Body of pancreas (tissue), 4 donors: ENCODE results near the gene ABCG1. TPM values are rescaled to one million over a fixed set of nuclear protein-coding genes. Genes with fewer than 3 reads are reported as not detected.
A peak's percentile ranks its signal among the peaks of the same experiment; 100 is the strongest.

Experiments
- ATAC-seq: fragments of 150-250 bp; one replicate; pipeline ENCODE4 v1.9.1; 2016
- DNase-seq, 4 donors: peaks; one replicate each; pipeline ENCODE4 v3.0.0-alpha.2; 2019
- H3K27ac ChIP-seq, 4 donors: fragments of 200-600 bp; sonication (generic); 1 replicate in 3 of 4; 2 replicates in 1 of 4; pipeline versions ENCODE4 v1.5.1 to v1.6.1; 2016 to 2019; ENCODE audit warnings: mild to moderate bottlenecking in 1 of 4, mixed read lengths in 1 of 4, moderate library complexity in 1 of 4
- H3K27me3 ChIP-seq, 2 donors: fragments of 200-600 bp; sonication (generic); one replicate each; pipeline ENCODE4 v1.6.0; 2016; ENCODE audit warnings: mild to moderate bottlenecking in 1 of 2
- H3K36me3 ChIP-seq, 2 donors: fragments of 200-600 bp; sonication (generic); replicated peaks in 1 of 2; 2 replicates each; pipeline ENCODE4 v1.5.1; 2016; ENCODE audit warnings: low read depth in 2 of 2; ENCODE audit not compliant: insufficient read depth in 1 of 2
- H3K4me1 ChIP-seq: fragments of 200-600 bp; sonication (generic); one replicate; pipeline ENCODE4 v1.6.0; 2016
- H3K4me3 ChIP-seq, 2 donors: fragments of 200-600 bp; sonication (generic); 1 replicate in 1 of 2; 2 replicates in 1 of 2; pipeline ENCODE4 v1.5.1; 2016 to 2019
- H3K9me3 ChIP-seq, 3 donors: fragments of 200-600 bp; sonication (generic); 1 replicate in 2 of 3; 2 replicates in 1 of 3; pipeline ENCODE4 v1.5.1; 2016
- CTCF ChIP-seq, 7 experiments: fragments of 450-650 bp in 4 of 7; fragments of 200-600 bp in 3 of 7; sonication (generic) in 3 of 7; IDR thresholded peaks; one replicate each; pipeline ENCODE4 v1.5.1; 2016 to 2019; ENCODE audit warnings: antibody characterized with exemption in 7 of 7
- POLR2A ChIP-seq, 3 donors: fragments of 450-650 bp; IDR thresholded peaks; one replicate each; pipeline ENCODE4 v1.6.1; 2016; ENCODE audit warnings: antibody characterized with exemption in 3 of 3, mild to moderate bottlenecking in 2 of 3
- WGBS, 2 donors: methylation state at CpG; one replicate each; pipeline ENCODE4 v1.1.5; 2017; 5-methylcytosine and 5-hydroxymethylcytosine counted together
- intact Hi-C: fragments of 100-400 bp; cut with DNase I; formaldehyde crosslinking; loops from one replicate; pipeline ENCODE4 v1.15.1; 2023
- total RNA-seq, 2 donors: library from RNA; depleted of rRNA; stranded (reverse); fragments of >200 nt; gene quantifications; one replicate each; pipeline ENCODE4 v1.1.0, GENCODE V29; 2016

ABCG1 gene
- total RNA-seq, 2 donors from 2014 or later, result 7.5 to 7.6 TPM

GRCh38 chr21:42262831-42263231 is 43.9 kb downstream of the ABCG1 start:
- H3K27ac ChIP-seq, result peak overlapping the region in 3 of 4 donors; percentile 20 to 58 (median 44)
- H3K36me3 ChIP-seq, result no peaks in the 10 kb centered on the region
- peak; percentile 71 to 91 (median 86) for DNase-seq

DNA sequence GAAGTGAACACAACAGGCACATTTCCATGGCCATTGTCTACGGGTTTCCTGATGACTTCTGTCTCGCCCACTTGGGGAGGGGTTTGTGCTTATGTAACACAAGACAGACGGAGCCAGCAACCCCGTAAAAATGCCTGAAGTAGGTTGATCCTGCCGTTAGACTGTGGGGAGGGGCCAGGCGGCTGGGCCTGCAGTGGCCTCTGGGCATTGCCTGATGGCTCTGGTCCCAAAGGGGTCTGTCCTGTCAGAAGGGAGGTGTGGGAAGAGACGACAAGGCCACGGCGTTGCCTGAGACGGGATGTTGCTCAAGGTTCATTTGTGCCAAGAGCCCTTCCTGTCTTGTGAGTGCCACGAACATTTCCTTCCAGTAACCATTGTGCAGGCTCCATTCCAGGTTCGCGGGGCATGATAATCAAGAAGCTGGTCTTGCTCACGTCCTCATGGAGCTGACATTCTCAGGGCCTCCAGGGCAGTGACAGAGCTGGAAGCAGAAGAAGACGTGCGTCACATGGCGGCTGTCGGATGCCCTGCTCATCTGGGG is 44.7 kb downstream of the ABCG1 start:
- H3K9me3 ChIP-seq, result no peaks in the 10 kb centered on the region
- H3K36me3 ChIP-seq, result no peaks in the 10 kb centered on the region
- no peak for TF ChIP-seq POLR2A (IDR thresholded peaks at IDR 0.05)
- no peak for TF ChIP-seq CTCF (IDR thresholded peaks at IDR 0.05)
- 63 to 76% methylated on average over 18 of the region's 18 CpGs for WGBS, 2 donors
- peak overlapping the region in 2 of 4 donors; percentile 44 to 58 for H3K27ac ChIP-seq
- H3K27me3 ChIP-seq, result no peaks in the 10 kb centered on the region
- H3K4me3 ChIP-seq, result no peak overlapping the region
- H3K4me1 ChIP-seq, result peaks cover 18% of the 10 kb centered on the region
- ATAC-seq (peak; percentile 34), DNase-seq (peak in 3 of 4 donors; percentile 17 to 55 (median 33))
- intact Hi-C loops, result no loop called here

More at GRCh38 chr21:42262831-42263231, 43.9 kb downstream of the ABCG1 start:
- peak; percentile 76 for ATAC-seq
- WGBS, 2 donors, result 14 to 26% methylated on average over 1 to 11 of the region's 11 CpGs
- H3K9me3 ChIP-seq, result no peaks in the 10 kb centered on the region
- H3K4me3 ChIP-seq, result no peak overlapping the region
- no peaks in the 10 kb centered on the region for H3K27me3 ChIP-seq
- TF ChIP-seq CTCF (IDR thresholded peaks at IDR 0.05), result no peak
- no peak for TF ChIP-seq POLR2A (IDR thresholded peaks at IDR 0.05)
- intact Hi-C loops, result no loop called here
- peaks cover 20% of the 10 kb centered on the region for H3K4me1 ChIP-seq

GRCh38 chr21:42264245-42265195 is 45.6 kb downstream of the ABCG1 start:
- peaks cover 14% of the 10 kb centered on the region for H3K4me1 ChIP-seq
- intact Hi-C loops, result no loop called here
- no peaks in the 10 kb centered on the region for H3K27me3 ChIP-seq
- 70 to 80% methylated on average over 7 to 13 of the region's 13 CpGs for WGBS, 2 donors
- no peaks in the 10 kb centered on the region for H3K9me3 ChIP-seq
- ATAC-seq, result no peak
- H3K4me3 ChIP-seq, result no peak overlapping the region
- no peak for DNase-seq
- H3K27ac ChIP-seq, result peak overlapping the region in 1 of 4 donors; percentile 58
- H3K36me3 ChIP-seq, result no peaks in the 10 kb centered on the region
- no peak for TF ChIP-seq CTCF (IDR thresholded peaks at IDR 0.05)
- TF ChIP-seq POLR2A (IDR thresholded peaks at IDR 0.05), result no peak

GRCh38 chr21:42265231-42265812 is 46.4 kb downstream of the ABCG1 start:
- no peak for DNase-seq
- WGBS, 2 donors, result 76 to 85% methylated on average over 8 to 12 of the region's 12 CpGs
- Histone ChIP-seq H3K4me3 (no peak overlapping the region), H3K4me1 (peaks cover 14% of the 10 kb centered on the region), H3K27me3 (no peaks in the 10 kb centered on the region), H3K9me3 (no peaks in the 10 kb centered on the region), H3K27ac (no peak overlapping the region), H3K36me3 (no peaks in the 10 kb centered on the region)
- intact Hi-C loops, result no loop called here
- ATAC-seq, result no peak
- TF ChIP-seq POLR2A (IDR thresholded peaks at IDR 0.05) (no peak), CTCF (IDR thresholded peaks at IDR 0.05) (no peak)
